ENCODE results near the gene EEA1. TPM values are rescaled to one million over a fixed set of nuclear protein-coding genes. Genes with fewer than 3 reads are reported as not detected.
A peak's percentile ranks its signal among the peaks of the same experiment; 100 is the strongest.

The EEA1 gene
- total and polyA plus RNA-seq, 10 donors = 2.3 to 31.2 (median 20.8) TPM

DNA sequence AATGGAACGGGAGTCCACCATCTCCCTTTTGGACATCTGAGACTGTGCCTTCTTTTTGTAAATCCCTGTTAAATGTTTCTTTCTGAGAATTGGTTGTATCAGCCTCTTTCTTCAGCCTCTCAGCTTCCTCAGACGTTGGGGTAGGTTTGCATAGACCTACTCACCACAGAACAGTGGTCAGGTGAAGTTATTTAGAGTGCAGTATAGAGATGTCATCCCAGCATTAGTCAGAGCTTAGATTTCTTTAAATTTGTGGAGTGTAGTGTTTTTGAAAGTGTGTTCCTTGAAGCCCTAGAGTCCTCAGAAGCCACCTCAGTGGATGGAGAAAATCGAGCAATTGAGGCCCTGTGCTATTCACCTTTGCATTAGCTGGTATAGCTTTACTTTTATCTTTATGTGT lies 8.9 kb upstream of the EEA1 start:
- DNase-seq = no peak
- H3K27me3 ChIP-seq (replicated peaks in 1 of 7) = no peaks in the 10 kb centered on the region
- 81 to 92% (median 89%) methylated on average over 3 of the region's 3 CpGs for WGBS, 5 donors
- peaks cover 0 to 3% (median 0%) of the 10 kb centered on the region in 6 donors for H3K4me1 ChIP-seq
- TF ChIP-seq POLR2AphosphoS5 (IDR thresholded peaks at IDR 0.05) (no peak), POLR2A (IDR thresholded peaks at IDR 0.05) (no peak), CTCF (IDR thresholded peaks at IDR 0.05 in 8 of 11, conservative IDR thresholded peaks at IDR 0.05 in 3 of 11) (no peak)
- no peaks in the 10 kb centered on the region for H3K9me3 ChIP-seq
- H3K27ac ChIP-seq = no peak overlapping the region
- intact Hi-C loops (cut with DNase I; ENCODE audit: low total_unique reads) = no loop called here
- no peaks in the 10 kb centered on the region for H3K36me3 ChIP-seq
- H3K4me3 ChIP-seq = no peak overlapping the region

DNA sequence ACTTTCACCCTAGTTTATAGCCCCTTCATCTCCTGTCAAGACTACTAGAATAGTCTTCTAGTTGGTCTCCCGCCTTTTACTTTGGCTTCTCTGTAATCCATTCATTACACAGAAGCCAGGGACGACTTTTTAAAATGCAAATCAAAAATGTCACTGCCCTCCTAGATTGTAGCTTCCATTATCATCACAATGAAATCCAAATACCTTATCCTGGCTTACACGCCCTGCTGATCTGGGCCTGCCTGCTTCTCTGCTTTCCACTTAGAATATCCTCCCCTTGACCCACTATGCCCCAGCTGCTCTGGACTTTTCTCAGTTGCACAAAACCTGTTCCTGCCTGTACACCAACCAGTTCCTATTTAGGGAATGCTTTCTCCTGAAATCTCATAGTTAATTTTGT lies 4.5 kb upstream of the EEA1 start:
- Histone ChIP-seq H3K27ac (no peak overlapping the region), H3K36me3 (no peaks in the 10 kb centered on the region), H3K27me3 (replicated peaks in 1 of 7) (no peaks in the 10 kb centered on the region), H3K4me3 (no peak overlapping the region), H3K9me3 (no peaks in the 10 kb centered on the region), H3K4me1 (peaks cover 3 to 13% (median 8%) of the 10 kb centered on the region in 6 donors)
- TF ChIP-seq POLR2AphosphoS5 (IDR thresholded peaks at IDR 0.05) (no peak), POLR2A (IDR thresholded peaks at IDR 0.05) (no peak), CTCF (IDR thresholded peaks at IDR 0.05 in 8 of 11, conservative IDR thresholded peaks at IDR 0.05 in 3 of 11) (no peak)
- WGBS, 5 donors = 87 to 95% (median 91%) methylated on average over 3 of the region's 3 CpGs
- no peak for DNase-seq
- intact Hi-C loops (cut with DNase I; ENCODE audit: low total_unique reads) = no loop called here

- H3K4me3 ChIP-seq = peak overlapping the region in 5 of 8 donors; percentile 54 to 90 (median 69)
- WGBS, 5 donors = 88 to 93% (median 90%) methylated on average over 3 of the region's 3 CpGs
Measured at GRCh38 chr12:92930421-92930820, 1.3 kb upstream of the EEA1 start.

GRCh38 chr12:92929983-92930382 lies 888 bp upstream of the EEA1 start:
- peaks cover 9 to 47% (median 34%) of the 10 kb centered on the region in 6 donors for H3K4me1 ChIP-seq
- H3K36me3 ChIP-seq = no peaks in the 10 kb centered on the region
- H3K27ac ChIP-seq = peak overlapping the region; percentile 98 to 100 (median 99)
- no peak for TF ChIP-seq CTCF (IDR thresholded peaks at IDR 0.05 in 8 of 11, conservative IDR thresholded peaks at IDR 0.05 in 3 of 11)
- TF ChIP-seq POLR2AphosphoS5 (IDR thresholded peaks at IDR 0.05) = no peak
- TF ChIP-seq POLR2A (IDR thresholded peaks at IDR 0.05) = no peak
- intact Hi-C loops (cut with DNase I; ENCODE audit: low total_unique reads) = no loop called here
- peak overlapping the region; percentile 44 to 90 (median 64) for H3K4me3 ChIP-seq
- H3K27me3 ChIP-seq (replicated peaks in 1 of 7) = no peaks in the 10 kb centered on the region
- WGBS, 5 donors = 12 to 19% (median 15%) methylated on average over 9 of the region's 9 CpGs
- no peak for DNase-seq
- no peaks in the 10 kb centered on the region for H3K9me3 ChIP-seq

More at GRCh38 chr12:92930421-92930820, 1.3 kb upstream of the EEA1 start:
- Histone ChIP-seq H3K9me3 (no peaks in the 10 kb centered on the region), H3K27me3 (replicated peaks in 1 of 7) (no peaks in the 10 kb centered on the region), H3K4me1 (peaks cover 9 to 44% (median 33%) of the 10 kb centered on the region in 6 donors), H3K27ac (peak overlapping the region in 6 of 8 donors; percentile 98 to 100 (median 99)), H3K36me3 (no peaks in the 10 kb centered on the region)
- TF ChIP-seq POLR2AphosphoS5 (IDR thresholded peaks at IDR 0.05) (no peak), POLR2A (IDR thresholded peaks at IDR 0.05) (no peak), CTCF (IDR thresholded peaks at IDR 0.05 in 8 of 11, conservative IDR thresholded peaks at IDR 0.05 in 3 of 11) (no peak)
- intact Hi-C loops (cut with DNase I; ENCODE audit: low total_unique reads) = no loop called here
- DNase-seq = no peak
